ENCODE results near the gene CARMIL1. TPM values are rescaled to one million over a fixed set of nuclear protein-coding genes. Genes with fewer than 3 reads are reported as not detected.

Gene CARMIL1
- total RNA-seq, 1 experiment from 2014 or later = 25.9 TPM

- Histone ChIP-seq H3K4me1 (peaks cover 65% of the 10 kb centered on the region), H3K4me3 (ENCODE audit: low read depth, low read length) (no peak overlapping the region), H3K9me3 (no peaks in the 10 kb centered on the region), H3K36me3 (ENCODE audit: control insufficient read depth, insufficient read depth, low read length) (no peaks in the 10 kb centered on the region), H3K27me3 (replicated peaks; ENCODE audit: control insufficient read depth, insufficient read depth, low read length) (no peaks in the 10 kb centered on the region)
- H3K27me3 Mint-ChIP-seq (ENCODE audit: insufficient read depth, unreplicated experiment) = no peaks in the 10 kb centered on the region
- no peaks in the 10 kb centered on the region for H3K36me3 Mint-ChIP-seq (ENCODE audit: insufficient read depth, unreplicated experiment)
- DNase-seq = no peak
- CTCF ChIA-PET = interaction anchor here (1.3 kb wide), 1 partner anchor 78 kb away, joined by 4 read pairs; no protein-coding TSS in a partner anchor
- intact Hi-C loops (cut with micrococcal nuclease; ENCODE audit: unreplicated experiment) = no loop called here
- TF ChIP-seq, protein P1, sequence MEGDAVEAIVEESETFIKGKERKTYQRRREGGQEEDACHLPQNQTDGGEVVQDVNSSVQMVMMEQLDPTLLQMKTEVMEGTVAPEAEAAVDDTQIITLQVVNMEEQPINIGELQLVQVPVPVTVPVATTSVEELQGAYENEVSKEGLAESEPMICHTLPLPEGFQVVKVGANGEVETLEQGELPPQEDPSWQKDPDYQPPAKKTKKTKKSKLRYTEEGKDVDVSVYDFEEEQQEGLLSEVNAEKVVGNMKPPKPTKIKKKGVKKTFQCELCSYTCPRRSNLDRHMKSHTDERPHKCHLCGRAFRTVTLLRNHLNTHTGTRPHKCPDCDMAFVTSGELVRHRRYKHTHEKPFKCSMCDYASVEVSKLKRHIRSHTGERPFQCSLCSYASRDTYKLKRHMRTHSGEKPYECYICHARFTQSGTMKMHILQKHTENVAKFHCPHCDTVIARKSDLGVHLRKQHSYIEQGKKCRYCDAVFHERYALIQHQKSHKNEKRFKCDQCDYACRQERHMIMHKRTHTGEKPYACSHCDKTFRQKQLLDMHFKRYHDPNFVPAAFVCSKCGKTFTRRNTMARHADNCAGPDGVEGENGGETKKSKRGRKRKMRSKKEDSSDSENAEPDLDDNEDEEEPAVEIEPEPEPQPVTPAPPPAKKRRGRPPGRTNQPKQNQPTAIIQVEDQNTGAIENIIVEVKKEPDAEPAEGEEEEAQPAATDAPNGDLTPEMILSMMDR (IDR thresholded peaks at IDR 0.05; ENCODE audit: insufficient read depth in 1 of 2, low read depth in 1 of 2, low read length in 1 of 2, severe bottlenecking in 1 of 2, unreplicated experiment in 1 of 2) = no peak
- POLR2A ChIA-PET = no interaction called here
- no peak overlapping the region for H3K4me3 Mint-ChIP-seq (ENCODE audit: unreplicated experiment)
- peaks cover 52% of the 10 kb centered on the region for H3K4me1 Mint-ChIP-seq (ENCODE audit: low read depth, unreplicated experiment)
- H3K27ac Mint-ChIP-seq (ENCODE audit: unreplicated experiment) = peak overlapping the region; percentile 91
- no peaks in the 10 kb centered on the region for H3K9me3 Mint-ChIP-seq (ENCODE audit: unreplicated experiment)
- BruUV-seq (replicated peaks) = no TSS peak
These were observed 361.3 kb downstream of the CARMIL1 start for GRCh38 chr6:25640446-25640845.

DNA sequence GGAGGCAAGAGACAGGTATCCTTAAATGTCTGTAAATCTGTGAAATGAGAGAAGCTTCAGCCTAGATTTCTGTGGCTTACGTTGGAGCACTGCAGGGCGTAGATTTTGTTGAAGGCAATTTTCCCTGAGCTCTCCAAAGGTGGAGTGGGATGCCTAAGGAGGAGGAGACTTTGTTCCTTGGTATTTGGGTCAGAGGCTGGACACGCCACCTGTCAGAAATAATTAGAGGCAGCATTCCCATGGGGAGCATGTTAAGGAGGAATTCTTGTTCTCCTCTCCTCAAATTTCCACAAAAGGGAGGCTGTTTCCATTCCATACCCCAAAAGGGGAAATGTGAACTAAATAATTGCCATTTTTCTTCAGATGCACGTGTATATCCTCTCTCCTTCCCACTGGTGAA is 361.7 kb downstream of the CARMIL1 start:
- Mint-ChIP-seq H3K36me3 (ENCODE audit: insufficient read depth, unreplicated experiment) (no peaks in the 10 kb centered on the region), H3K4me1 (ENCODE audit: low read depth, unreplicated experiment) (peaks cover 53% of the 10 kb centered on the region), H3K27ac (ENCODE audit: unreplicated experiment) (peak overlapping the region; percentile 91), H3K27me3 (ENCODE audit: insufficient read depth, unreplicated experiment) (no peaks in the 10 kb centered on the region), H3K4me3 (ENCODE audit: unreplicated experiment) (no peak overlapping the region), H3K9me3 (ENCODE audit: unreplicated experiment) (no peaks in the 10 kb centered on the region)
- intact Hi-C loops (cut with micrococcal nuclease; ENCODE audit: unreplicated experiment) = no loop called here
- no peaks in the 10 kb centered on the region for H3K9me3 ChIP-seq
- ChIA-PET CTCF (interaction anchor here (1.3 kb wide), 1 partner anchor 77 kb away, joined by 4 read pairs; no protein-coding TSS in a partner anchor), POLR2A (no interaction called here)
- DNase-seq = no peak
- H3K36me3 ChIP-seq (ENCODE audit: control insufficient read depth, insufficient read depth, low read length) = no peaks in the 10 kb centered on the region
- TF ChIP-seq, protein P1 (IDR thresholded peaks at IDR 0.05; ENCODE audit: insufficient read depth in 1 of 2, low read depth in 1 of 2, low read length in 1 of 2, severe bottlenecking in 1 of 2, unreplicated experiment in 1 of 2) = no peak
- peaks cover 61% of the 10 kb centered on the region for H3K4me1 ChIP-seq
- no peak overlapping the region for H3K4me3 ChIP-seq (ENCODE audit: low read depth, low read length)
- no TSS peak for BruUV-seq (replicated peaks)
- no peaks in the 10 kb centered on the region for H3K27me3 ChIP-seq (replicated peaks; ENCODE audit: control insufficient read depth, insufficient read depth, low read length)

DNA sequence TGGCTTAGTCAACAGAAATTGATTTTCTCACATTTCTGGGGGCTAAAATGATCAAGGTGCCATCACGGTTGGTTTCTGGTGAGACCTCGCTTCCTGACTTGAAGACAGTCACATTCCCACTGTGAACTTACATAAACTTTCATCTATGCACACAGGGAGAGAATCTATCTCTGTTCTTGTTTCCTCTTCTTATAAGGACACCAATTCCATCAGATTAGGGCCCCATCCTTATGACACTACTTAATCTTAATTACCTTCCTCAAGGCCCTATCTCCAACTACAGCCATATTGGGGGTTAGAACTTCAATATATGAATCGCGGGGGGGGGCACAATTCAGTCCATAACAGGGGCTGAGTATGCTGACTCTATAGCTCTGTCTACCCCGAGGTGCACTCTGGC is 362.2 kb downstream of the CARMIL1 start:
- Histone ChIP-seq H3K27me3 (replicated peaks; ENCODE audit: control insufficient read depth, insufficient read depth, low read length) (no peaks in the 10 kb centered on the region), H3K4me3 (ENCODE audit: low read depth, low read length) (no peak overlapping the region), H3K9me3 (no peaks in the 10 kb centered on the region), H3K36me3 (ENCODE audit: control insufficient read depth, insufficient read depth, low read length) (no peaks in the 10 kb centered on the region), H3K4me1 (peaks cover 56% of the 10 kb centered on the region)
- ChIA-PET CTCF (interaction anchor here (1.3 kb wide), 1 partner anchor 77 kb away, joined by 8 read pairs; no protein-coding TSS in a partner anchor), POLR2A (interaction anchor here (0.5 kb wide), 1 partner anchor 587 kb away, joined by 4 read pairs; no protein-coding TSS in a partner anchor)
- peaks cover 52% of the 10 kb centered on the region for H3K4me1 Mint-ChIP-seq (ENCODE audit: low read depth, unreplicated experiment)
- no peaks in the 10 kb centered on the region for H3K9me3 Mint-ChIP-seq (ENCODE audit: unreplicated experiment)
- no peaks in the 10 kb centered on the region for H3K27me3 Mint-ChIP-seq (ENCODE audit: insufficient read depth, unreplicated experiment)
- TF ChIP-seq, protein P1 (IDR thresholded peaks at IDR 0.05; ENCODE audit: insufficient read depth in 1 of 2, low read depth in 1 of 2, low read length in 1 of 2, severe bottlenecking in 1 of 2, unreplicated experiment in 1 of 2) = no peak
- peak overlapping the region; percentile 91 for H3K27ac Mint-ChIP-seq (ENCODE audit: unreplicated experiment)
- no peak for DNase-seq
- BruUV-seq (replicated peaks) = no TSS peak
- H3K4me3 Mint-ChIP-seq (ENCODE audit: unreplicated experiment) = peak overlapping the region; percentile 62
- H3K36me3 Mint-ChIP-seq (ENCODE audit: insufficient read depth, unreplicated experiment) = no peaks in the 10 kb centered on the region
- intact Hi-C loops (cut with micrococcal nuclease; ENCODE audit: unreplicated experiment) = no loop called here

All from Caco-2 (cell line).